Osteoblast (primary cell): Measurements from ENCODE around the gene TECR. TPM values are rescaled to one million over a fixed set of nuclear protein-coding genes. Genes with fewer than 3 reads are reported as not detected.
"Not testable (repeated sequence)": the region's sequence is repeated elsewhere in the genome, so short reads cannot be mapped to it uniquely, and the experiment has no call there.

ENCODE experiments used
- DNase-seq: peaks from one replicate; pipeline ENCODE4 v3.0.0; 2011; ENCODE audit warnings: low spot score, mixed read lengths; ENCODE audit not compliant: insufficient read length; ENCODE audit errors: missing footprints
- H2AFZ ChIP-seq: 2 replicates; pipeline ENCODE4 v1.6.0; 2011; ENCODE audit warnings: mild to moderate bottlenecking, low read length
- H3K27ac ChIP-seq: 2 replicates; pipeline ENCODE4 v1.5.1; 2011; ENCODE audit warnings: mild to moderate bottlenecking, low read depth, low read length, moderate library complexity
- H3K27me3 ChIP-seq: 2 replicates; pipeline ENCODE4 v1.6.0; 2012; ENCODE audit warnings: mild to moderate bottlenecking, control low read depth, inconsistent platforms, low read length, moderate library complexity; ENCODE audit not compliant: insufficient read depth
- H3K36me3 ChIP-seq: 2 replicates; pipeline ENCODE4 v1.5.1; 2011; ENCODE audit warnings: mild to moderate bottlenecking, low read length, control low read depth, moderate library complexity; ENCODE audit not compliant: insufficient read depth
- H3K4me1 ChIP-seq: 2 replicates; pipeline ENCODE4 v1.5.1; 2011; ENCODE audit warnings: mild to moderate bottlenecking, low read length, control low read depth, moderate library complexity; ENCODE audit not compliant: insufficient read depth
- H3K4me2 ChIP-seq: 2 replicates; pipeline ENCODE4 v1.6.0; 2011; ENCODE audit warnings: mild to moderate bottlenecking, low read length; ENCODE audit not compliant: insufficient read depth
- H3K4me3 ChIP-seq: fragments of 200-600 bp; sonication (generic); 3 replicates; pipeline ENCODE4 v1.5.1; 2012; ENCODE audit warnings: mild to moderate bottlenecking, low read length, inconsistent platforms; ENCODE audit not compliant: insufficient read depth
- H3K79me2 ChIP-seq: 2 replicates; pipeline ENCODE4 v1.6.0; 2012; ENCODE audit warnings: mild to moderate bottlenecking, low read length, control low read depth, inconsistent platforms; ENCODE audit not compliant: insufficient read depth
- H3K9me3 ChIP-seq: 2 replicates; pipeline ENCODE4 v1.5.1; 2011; ENCODE audit warnings: low read depth, low read length, control low read depth
- H4K20me1 ChIP-seq: 2 replicates; pipeline ENCODE4 v1.6.0; 2012; ENCODE audit warnings: mild to moderate bottlenecking, low read length, control low read depth; ENCODE audit not compliant: insufficient read depth
- CTCF ChIP-seq: IDR thresholded peaks from 2 replicates; pipeline ENCODE4 v1.5.1; 2011; ENCODE audit warnings: mild to moderate bottlenecking, low read depth, low read length, moderate library complexity; ENCODE audit errors: extremely low read depth
- total RNA-seq: library from RNA; depleted of rRNA; stranded (reverse); fragments of >200 nt; gene quantifications from 2 replicates; pipeline ENCODE4 v1.2.3, GENCODE V29; 2012

The TECR gene
- total RNA-seq, 1 donor = 41.6 TPM

GRCh38 chr19:14589433-14589832 lies 60.0 kb downstream of the TECR start:
- not testable (repeated sequence) for H4K20me1 ChIP-seq, H3K27ac ChIP-seq, H3K79me2 ChIP-seq, H2AFZ ChIP-seq, H3K4me3 ChIP-seq, H3K4me2 ChIP-seq, H3K27me3 ChIP-seq, DNase-seq, H3K4me1 ChIP-seq, H3K9me3 ChIP-seq, H3K36me3 ChIP-seq

GRCh38 chr19:14595558-14595957 lies 66.2 kb downstream of the TECR start:
- Histone ChIP-seq H3K79me2 (no peaks in the 10 kb centered on the region), H3K27me3 (no peaks in the 10 kb centered on the region), H3K4me3 (no peak overlapping the region), H3K27ac (no peak overlapping the region), H3K4me2 (no peak overlapping the region), H3K4me1 (no peaks in the 10 kb centered on the region), H3K9me3 (peaks cover 4% of the 10 kb centered on the region), H4K20me1 (no peaks in the 10 kb centered on the region), H2AFZ (no peak overlapping the region), H3K36me3 (no peaks in the 10 kb centered on the region)
- no peak for TF ChIP-seq CTCF
- no peak for DNase-seq

- Histone ChIP-seq H3K4me2 (no peak overlapping the region), H3K36me3 (no peaks in the 10 kb centered on the region), H3K9me3 (peaks cover 4% of the 10 kb centered on the region), H3K4me1 (no peaks in the 10 kb centered on the region), H3K4me3 (no peak overlapping the region), H3K27ac (no peak overlapping the region), H4K20me1 (no peaks in the 10 kb centered on the region), H3K27me3 (no peaks in the 10 kb centered on the region), H2AFZ (no peak overlapping the region), H3K79me2 (no peaks in the 10 kb centered on the region)
- peak; percentile 65 for DNase-seq
- TF ChIP-seq CTCF = no peak
These were observed 70.3 kb downstream of the TECR start for GRCh38 chr19:14599548-14600147.

- H3K4me2 ChIP-seq = no peak overlapping the region
- H3K36me3 ChIP-seq = no peaks in the 10 kb centered on the region
- no peaks in the 10 kb centered on the region for H4K20me1 ChIP-seq
- TF ChIP-seq CTCF = no peak
- no peaks in the 10 kb centered on the region for H3K27me3 ChIP-seq
- DNase-seq = no peak
- no peaks in the 10 kb centered on the region for H3K9me3 ChIP-seq
- H3K79me2 ChIP-seq = no peaks in the 10 kb centered on the region
- H3K27ac ChIP-seq = no peak overlapping the region
- no peak overlapping the region for H2AFZ ChIP-seq
- H3K4me3 ChIP-seq = no peak overlapping the region
- no peaks in the 10 kb centered on the region for H3K4me1 ChIP-seq
These were observed 74.6 kb downstream of the TECR start for GRCh38 chr19:14603990-14604387.
